Measurements from ENCODE around the gene FAM228A. TPM values are rescaled to one million over a fixed set of nuclear protein-coding genes. Genes with fewer than 3 reads are reported as not detected.

The FAM228A gene
- total RNA-seq, 1 donor from 2014 or later = not detected

DNA sequence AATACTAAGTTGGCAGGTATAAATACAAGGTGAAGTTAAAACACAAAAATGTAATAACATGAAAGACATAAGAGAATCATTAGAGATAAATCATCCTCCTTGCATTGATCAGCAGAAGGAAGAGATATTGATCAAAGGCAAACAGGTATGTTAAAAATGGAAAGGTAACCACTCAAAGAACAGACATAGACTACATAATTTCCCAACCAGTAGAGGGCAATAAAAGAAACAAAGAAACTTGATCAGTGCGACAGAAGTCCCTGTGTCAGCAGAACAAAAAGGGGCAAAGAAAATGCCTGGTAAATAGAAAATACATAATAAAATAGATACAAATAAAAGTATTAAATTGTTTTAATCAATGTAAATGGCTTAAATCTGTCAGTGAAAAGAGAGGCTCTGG is 53.6 kb downstream of the FAM228A start:
- no peak for ATAC-seq

DNA sequence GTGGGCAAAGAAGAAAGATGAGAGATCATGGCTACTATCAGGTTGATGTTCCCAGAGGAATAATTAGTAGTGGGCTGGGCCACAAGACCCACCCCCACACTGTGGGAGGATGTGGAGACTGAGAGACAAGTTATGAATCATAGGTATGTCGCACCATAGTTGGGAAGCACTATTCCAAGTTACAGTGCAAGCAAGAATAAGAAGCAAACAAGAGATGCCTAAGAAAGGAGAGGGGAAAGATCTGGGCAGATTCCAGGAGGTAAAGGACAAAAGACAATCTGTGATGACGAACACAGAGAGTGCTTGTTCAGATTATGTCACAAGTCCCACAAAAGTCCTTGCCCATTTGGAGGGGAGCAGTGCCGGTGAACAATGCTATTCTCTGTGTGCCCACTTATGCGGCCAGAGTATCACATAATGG is 56.6 kb downstream of the FAM228A start:
- ATAC-seq = no peak

DNA sequence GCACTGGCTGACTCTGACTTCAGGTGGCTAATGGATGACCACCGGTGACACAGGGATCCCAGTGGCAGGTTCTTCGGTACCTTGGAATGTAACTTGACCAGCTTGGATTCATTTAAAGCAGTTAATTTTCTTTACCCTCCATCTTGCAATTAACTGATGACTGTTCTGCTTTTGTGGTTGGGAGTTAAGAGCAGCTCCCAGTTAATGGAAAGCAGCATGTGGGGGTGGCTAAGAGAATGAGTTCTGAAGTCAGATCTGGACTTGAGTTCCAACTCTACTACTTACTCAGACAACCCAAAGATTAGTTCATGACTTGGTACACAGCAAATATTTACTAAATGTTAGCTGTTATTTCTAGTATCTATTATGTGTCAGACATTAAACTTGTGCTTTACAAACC is 58.5 kb downstream of the FAM228A start:
- ATAC-seq = no peak

DNA sequence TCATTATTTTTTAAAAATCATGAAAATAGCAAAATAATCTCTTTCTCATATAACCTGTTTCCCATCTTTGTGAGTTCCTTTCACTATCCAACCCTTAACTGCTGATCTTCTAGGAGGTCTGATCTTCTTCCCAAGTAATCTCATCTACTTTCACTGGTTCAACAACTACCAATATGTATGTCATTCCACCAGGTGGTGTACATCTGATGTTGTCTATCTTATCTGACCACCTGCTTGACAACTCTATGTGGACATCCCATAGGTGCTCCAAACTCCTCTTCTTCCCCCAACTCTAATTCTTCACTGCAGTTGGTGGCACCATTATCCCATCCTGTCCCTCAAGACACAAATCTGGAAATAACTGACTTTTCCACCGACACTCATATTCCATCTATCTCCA is 62.5 kb downstream of the FAM228A start:
- no peak for ATAC-seq

DNA sequence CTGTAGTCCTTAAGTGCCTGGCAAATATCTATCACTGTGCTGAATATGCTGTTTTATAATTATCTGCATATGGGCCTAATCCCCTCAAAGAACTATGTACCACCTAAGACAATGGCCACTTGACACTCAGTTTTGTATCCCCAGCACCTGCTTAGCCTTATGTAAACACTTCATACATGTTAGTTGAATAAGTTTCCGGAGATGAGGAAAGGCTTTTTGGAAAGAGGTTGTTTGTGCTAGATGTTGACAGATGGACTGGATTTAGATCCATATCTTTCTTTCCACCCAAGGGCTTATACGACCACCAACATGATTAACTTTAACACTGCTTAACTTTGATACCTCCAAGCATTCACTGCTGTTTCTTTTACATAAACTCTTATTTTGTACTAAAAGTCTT is 63.3 kb downstream of the FAM228A start:
- ATAC-seq = no peak

DNA sequence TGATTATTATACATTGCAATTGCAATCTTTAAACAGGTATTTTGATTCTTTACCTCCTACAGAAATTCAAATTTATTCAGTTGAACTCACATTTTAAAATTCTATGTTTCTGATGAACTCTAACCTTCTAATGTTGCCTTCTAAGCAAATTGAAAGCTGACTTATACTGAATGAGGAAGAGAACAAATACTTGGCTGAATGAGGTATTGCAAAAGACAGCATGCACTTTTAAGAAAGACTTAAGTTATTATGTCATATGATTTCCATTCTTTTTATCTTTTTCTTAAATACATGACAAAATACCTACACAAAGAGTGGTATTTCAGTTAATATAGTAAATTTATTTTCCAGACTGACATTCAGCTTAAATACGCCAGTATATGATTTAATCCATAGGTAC is 64.7 kb downstream of the FAM228A start:
- no peak for ATAC-seq

Other genes with a start within 250 kb of the FAM228A start
- 17.0 TPM for gene ATAD2B, start 247.9 kb upstream of the FAM228A start, total RNA-seq
- gene UBXN2A, start 234.6 kb upstream of the FAM228A start, total RNA-seq = 10.4 TPM
- gene MFSD2B, start 165.0 kb upstream of the FAM228A start, total RNA-seq = not detected
- gene WDCP, start 127.7 kb upstream of the FAM228A start, total RNA-seq = 3.3 TPM
- 6.2 TPM for gene FKBP1B, start 125.3 kb upstream of the FAM228A start, total RNA-seq
- gene SF3B6, start 98.7 kb upstream of the FAM228A start, total RNA-seq = 85.7 TPM
- 102 TPM for gene TP53I3, start 90.2 kb upstream of the FAM228A start, total RNA-seq
- gene PFN4, start 51.7 kb upstream of the FAM228A start, total RNA-seq = 0.24 TPM
- gene FAM228B, start 51.6 kb upstream of the FAM228A start, total RNA-seq = 5.7 TPM
- gene ITSN2, start 185.5 kb downstream of the FAM228A start, total RNA-seq = 66.5 TPM